Activated T-helper 1 cell treated with anti-CD3 and anti-CD28 coated beads, Interleukin-2, amount 50 U/mL, for 16 hours (primary cell): ENCODE results near the gene RAD51D.
"Not testable (repeated sequence)": the region's sequence is repeated elsewhere in the genome, so short reads cannot be mapped to it uniquely, and the experiment has no call there.

Source experiments
- DNase-seq, 2 donors: peaks; one replicate each; pipeline ENCODE4 v3.0.0-alpha.2; 2020; ENCODE audit warnings: low read depth in 1 of 2, low spot score in 1 of 2

The RAD51D gene

DNA sequence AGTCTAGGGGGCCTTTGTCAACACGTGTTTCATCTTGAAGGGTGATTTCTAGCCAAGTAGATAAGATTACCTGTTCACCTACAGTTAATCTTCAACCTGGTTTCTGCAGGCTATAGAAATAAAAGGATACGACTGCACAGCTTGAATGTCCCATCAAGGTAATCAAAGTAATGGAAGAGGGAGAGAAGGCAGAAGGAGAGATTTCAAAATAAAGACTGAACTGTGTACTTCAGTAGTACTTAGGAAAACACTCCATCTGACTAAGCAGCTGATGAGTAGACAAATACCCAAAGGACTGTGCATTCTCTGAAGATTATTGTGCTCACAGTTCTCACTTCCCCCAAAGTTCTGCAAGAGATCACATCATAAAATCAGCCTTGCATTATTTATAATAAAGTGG lies 50.3 kb downstream of the RAD51D start:
- DNase-seq, result no peak

- no peak for DNase-seq
These were observed 51.4 kb downstream of the RAD51D start for GRCh38 chr17:35068249-35068648.

- no peak for DNase-seq
These were observed 53.8 kb downstream of the RAD51D start for GRCh38 chr17:35065880-35066279.

DNA sequence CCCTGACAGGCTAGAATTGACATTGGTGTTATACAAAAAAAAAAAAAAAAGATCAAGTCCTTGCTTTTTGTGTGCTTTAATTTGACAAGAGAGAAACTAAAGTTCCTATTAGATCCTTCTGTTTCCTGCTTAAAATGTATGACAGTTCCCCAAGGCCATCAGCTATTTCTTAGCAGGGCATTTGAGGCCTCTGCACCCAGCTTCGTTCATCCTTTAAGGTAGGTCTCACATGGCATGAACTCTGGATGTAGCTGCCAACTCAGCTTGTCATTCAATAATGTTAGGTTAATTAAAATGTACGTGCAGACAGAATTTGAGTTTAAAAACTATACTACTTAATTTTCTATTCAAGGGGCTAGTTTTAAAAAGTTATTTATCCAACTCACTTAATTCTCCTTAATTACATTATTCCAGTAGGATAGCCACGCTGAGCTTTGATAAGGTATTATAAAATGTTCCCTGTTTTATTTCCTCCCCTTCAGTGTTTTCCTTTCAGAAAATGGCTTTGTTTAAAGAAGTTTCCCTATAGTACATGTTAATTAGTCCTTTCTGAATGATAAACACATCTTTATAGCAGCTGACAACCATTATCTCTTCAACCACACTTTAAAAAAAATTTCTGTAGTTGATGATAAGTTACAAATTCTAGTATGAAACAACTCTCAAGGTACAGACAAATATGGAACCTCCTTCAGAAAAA lies 55.0 kb downstream of the RAD51D start:
- no peak for DNase-seq

- peak; percentile 58 to 77 for DNase-seq
These were observed 56.0 kb downstream of the RAD51D start, which contains the start of gene RFFL for GRCh38 chr17:35063514-35064223. Gene RFFL, minus strand, starts transcription at chr17:35063707. Its CDS starts 37,154 bp downstream, at chr17:35026553.

GRCh38 chr17:35062308-35062707 lies 57.4 kb downstream of the RAD51D start:
- DNase-seq, result no peak

- no peak for DNase-seq
These were observed 62.2 kb downstream of the RAD51D start for GRCh38 chr17:35057332-35057915.

- no peak for DNase-seq
These were observed 63.6 kb downstream of the RAD51D start for GRCh38 chr17:35056013-35056412.

DNA sequence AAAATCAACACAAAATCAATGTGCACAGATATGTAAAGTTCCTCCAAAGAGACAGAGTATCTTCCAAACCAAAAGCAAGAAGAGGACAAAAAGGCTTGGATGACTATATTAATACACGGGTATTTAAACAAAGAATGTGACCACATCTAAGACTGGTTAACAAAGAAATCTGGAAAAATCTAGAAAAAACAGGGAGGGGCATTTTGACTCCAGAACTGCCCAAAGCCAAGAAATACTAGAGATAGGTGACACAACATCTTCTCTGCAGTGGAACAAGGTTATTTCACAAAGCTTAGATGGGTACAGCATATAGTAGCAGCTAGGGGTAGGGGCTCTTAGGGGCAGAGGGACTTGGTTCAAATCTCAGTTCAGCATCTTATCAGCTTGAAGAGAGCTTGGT lies 66.5 kb downstream of the RAD51D start:
- DNase-seq, result no peak

DNA sequence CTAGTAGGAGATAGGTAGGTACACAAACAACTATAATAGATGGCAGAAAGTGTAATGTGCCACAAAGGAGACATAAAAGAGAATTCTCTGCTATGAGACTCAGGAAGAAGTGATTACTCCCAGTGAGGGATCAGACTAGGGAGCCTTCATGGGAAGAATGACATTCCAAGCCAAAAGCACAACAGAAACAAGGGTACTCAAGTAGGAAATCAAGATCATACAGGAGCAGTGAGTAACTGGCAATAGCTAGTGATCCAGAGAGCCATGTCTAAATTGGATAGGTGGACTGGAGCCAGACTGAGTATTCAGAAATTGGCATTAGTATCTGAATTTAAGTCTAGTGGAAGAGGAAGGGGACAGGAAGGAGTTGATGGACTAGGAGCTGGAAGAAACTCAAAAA lies 66.9 kb downstream of the RAD51D start:
- no peak for DNase-seq

DNA sequence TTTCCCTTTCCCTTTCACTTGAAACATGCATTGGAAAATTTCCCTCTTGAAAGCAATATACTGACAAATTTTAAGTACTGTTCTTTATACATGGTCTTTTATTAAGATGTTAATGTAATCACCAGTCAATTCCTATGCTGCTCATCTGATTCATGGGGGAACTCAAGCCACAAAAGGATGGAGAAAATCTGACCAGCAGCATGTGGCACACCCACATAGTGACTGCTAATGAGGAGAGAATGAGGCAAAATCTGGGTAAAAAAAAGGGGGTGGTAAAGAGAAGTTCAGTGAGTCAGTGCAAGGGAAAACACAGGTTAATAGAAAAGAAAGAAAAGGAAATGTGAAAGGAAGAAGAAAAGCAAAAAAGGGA lies 67.4 kb downstream of the RAD51D start:
- DNase-seq, result no peak

DNA sequence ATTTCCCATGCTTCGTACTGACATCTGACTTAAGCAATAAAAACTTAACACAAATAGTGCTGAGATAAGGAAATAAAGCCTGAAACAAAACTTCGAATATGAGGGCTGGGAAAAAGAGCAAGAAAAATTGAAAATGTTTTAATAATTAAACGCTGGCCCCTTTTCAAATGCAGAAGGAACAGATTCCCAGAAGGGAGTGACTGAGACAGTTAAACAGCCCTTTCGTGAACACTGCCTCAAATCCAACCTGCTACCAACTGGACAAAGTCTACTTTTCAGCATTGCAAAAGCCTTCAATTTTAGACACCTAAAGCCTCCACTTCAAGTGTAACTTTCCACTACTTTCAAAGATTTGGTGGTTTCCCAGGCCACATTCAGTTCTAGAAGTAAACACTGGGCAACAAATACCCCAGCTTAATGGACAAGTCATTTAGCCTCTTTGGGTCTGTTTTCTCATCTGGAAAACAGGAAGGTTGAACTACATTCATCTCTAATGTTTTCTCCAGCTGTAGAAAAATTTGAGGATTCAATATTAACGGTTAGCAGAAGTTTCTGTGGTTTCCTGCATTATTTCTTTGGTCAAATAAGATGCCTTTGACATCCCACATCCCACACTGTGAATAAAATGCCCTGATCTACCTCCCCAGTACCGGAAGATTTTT lies 68.0 kb downstream of the RAD51D start:
- DNase-seq, result no peak

DNA sequence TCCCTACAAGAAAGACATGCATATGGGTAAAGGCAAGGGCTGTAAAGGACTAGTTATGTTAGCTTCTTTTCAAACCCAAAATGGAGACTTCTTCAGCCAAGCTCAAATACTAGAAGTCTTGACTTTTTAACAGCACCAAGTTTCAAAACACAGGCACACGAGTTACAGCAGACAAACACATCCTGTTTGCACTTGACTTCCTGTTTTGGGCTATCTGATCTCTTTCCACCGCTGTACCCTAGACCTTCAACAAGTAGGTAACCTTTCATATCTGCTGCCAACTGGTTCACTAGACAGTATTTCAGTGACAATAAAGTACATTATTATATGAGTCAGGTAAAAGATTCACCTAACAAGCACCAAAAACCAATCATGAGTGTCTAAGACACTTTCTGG lies 68.5 kb downstream of the RAD51D start:
- DNase-seq, result no peak

DNA sequence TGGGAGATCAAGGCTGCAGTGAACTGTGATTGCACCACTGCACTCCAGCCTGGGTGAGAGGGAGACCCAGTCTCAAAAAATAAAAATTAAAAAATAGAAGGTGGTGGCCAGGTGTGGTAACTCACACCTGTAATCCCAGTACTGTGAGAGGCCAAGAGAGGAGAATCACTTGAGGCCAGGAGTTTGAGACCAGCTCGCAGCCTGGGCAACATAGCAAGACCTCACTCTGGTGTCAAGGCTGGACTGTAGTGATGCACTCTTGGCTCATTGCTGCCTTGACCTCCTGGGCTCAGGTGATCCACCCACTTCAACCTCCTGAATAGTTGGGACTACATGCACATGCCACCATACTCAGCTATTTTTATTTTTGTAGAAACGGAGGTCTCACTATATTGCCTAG lies 69.5 kb downstream of the RAD51D start:
- DNase-seq, result no peak

DNA sequence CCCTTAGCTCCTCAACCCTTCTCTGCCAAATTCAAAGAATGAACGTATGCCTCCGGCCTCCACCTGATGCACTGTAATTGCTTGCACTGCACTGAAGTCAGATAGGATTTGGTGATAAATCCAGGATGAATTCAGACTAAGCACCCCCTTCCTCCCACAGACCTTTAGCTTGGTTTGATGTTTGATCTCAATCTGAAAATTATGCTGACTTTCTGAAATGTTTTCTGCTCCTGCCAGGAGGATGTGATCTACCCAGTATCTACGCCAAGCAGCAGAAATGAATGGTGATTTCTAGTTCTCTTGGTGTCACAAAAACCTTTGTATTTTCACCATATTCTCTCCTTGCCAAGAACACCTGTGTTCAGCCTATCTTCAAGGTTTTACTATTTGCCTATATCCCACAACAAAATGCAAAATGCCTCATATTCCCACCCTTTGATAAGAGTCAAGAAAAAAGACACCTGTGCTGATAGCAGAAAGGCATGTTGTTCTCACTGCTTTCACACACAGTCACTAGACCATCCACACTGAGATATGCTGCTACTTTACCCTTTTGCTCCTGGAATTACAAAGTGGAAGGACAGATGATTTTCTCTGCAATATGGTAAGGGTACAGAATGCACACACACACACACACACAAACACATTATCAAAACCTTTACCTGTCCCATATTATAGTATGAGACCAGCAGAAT lies 70.8 kb downstream of the RAD51D start:
- DNase-seq, result no peak

DNA sequence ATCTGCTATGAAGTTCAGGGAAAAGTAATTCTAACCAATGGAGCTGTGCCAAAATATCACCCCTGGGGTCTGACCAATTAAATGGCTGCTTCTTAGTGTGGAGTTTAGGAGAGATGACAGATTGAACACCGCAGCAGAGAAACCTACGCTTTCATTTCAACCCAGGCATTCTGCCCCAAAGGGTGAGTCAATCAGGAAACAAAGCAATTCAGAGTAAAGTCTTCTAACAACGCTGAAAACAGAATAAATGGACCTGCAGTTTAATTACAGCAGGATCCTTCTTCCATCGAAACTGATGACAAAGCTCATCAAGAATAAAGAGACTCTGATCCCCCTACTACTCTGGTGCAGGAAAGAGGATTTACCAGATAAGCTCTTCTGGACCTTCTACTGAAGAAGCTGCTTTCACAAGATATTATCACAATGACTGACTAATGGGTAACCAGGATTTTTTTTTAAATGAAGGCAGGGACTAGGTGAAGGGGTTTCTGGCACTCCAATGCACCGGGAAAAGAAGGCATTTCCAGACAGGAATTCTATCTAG lies 72.8 kb downstream of the RAD51D start:
- peak in 1 of 2 donors; percentile 51 for DNase-seq

GRCh38 chr17:35046245-35046644 lies 73.4 kb downstream of the RAD51D start:
- DNase-seq, result no peak

- not testable (repeated sequence) for DNase-seq
These were observed 74.1 kb downstream of the RAD51D start for GRCh38 chr17:35045458-35045979.

GRCh38 chr17:35044181-35044580 lies 75.5 kb downstream of the RAD51D start:
- no peak for DNase-seq
